CD4-positive, alpha-beta T cell treated with Interferon gamma for 1 hour (primary cell): ENCODE measurements around the gene WDTC1.
"Not testable (repeated sequence)": the region's sequence is repeated elsewhere in the genome, so short reads cannot be mapped to it uniquely, and the experiment has no call there.

ENCODE experiments used
- DNase-seq: peaks from one replicate; pipeline ENCODE4 v3.0.0-alpha.2; 2020

WDTC1 gene

DNA sequence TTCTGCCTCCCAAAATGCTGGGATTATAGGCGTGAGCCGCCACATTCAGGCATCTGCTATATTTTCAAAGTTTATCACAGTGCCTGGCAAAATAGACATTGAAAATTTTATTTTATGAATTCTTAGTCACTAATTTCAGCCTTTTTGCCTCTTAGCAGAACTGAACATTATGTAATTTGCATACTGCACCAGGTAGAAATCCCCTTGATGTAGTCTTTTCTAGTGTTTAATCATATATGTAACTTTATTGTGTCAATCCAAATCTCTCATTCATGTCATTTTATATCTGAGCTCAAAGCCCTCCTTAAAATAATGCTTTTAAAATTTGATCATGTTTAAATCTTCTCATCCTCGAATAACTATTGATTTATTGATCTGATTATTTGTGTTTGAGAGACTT is 19.2 kb downstream of the WDTC1 start:
- no peak for DNase-seq

DNA sequence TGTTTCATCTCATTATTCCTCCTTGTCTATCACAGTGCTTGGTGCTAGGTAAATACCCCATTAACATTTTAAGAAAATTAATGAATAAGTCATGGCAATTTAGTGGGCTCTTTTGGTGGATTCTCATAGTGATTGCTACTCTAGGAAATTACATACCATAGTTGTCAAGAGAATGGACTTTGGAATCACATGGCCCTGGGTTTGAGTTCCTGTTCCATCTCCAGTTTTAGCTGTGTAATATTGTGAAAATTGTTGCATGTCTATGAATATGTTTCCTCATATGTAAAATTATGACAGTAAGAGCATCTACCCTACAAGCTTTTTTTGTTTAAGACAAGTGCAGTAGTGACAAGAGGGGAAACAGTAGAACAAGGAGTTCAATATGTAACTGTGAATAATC is 20.7 kb downstream of the WDTC1 start:
- no peak for DNase-seq

- DNase-seq = no peak
Observed at GRCh38 chr1:27257155-27257554, 22.7 kb downstream of the WDTC1 start.

DNA sequence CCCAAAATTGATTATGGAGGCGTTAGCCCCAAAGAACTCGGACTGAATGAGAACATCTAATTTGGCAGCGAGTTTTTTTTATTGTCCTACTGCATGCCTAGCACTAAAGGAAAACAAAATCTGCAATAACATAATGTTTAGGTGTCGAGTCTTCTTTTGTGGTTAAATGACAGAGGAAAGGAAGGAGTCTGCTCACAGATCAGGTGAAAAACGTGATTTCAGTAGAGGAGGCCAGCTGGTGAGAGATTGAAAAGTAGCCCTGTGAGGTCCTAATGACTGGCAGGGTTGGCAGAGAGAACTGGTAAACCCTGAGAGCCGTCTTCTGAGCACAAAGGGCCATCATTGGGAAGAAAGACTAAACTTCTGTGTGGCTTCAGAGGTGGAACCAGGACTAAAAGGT is 24.2 kb downstream of the WDTC1 start:
- no peak for DNase-seq

- DNase-seq = no peak
Observed at GRCh38 chr1:27267153-27267552, 32.7 kb downstream of the WDTC1 start.

DNA sequence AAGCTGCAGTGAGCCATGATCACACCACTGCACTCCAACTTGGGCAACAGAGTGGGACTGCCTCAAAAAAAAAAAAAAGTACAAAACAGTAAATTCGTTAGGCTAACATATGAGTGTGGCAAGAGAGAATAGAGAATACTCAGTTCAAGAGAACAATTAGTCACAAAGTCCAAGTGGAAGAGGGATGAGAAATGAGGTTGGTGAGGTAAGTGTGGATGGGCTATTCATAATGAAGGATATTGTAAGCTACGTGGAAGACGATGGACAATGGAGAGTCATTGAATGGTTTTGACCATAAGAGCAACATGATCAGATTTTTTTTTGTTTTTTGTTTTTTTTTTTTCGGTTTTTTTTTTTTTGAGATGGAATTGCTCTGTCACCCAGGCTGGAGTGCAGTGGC is 34.8 kb downstream of the WDTC1 start:
- DNase-seq = no peak

DNA sequence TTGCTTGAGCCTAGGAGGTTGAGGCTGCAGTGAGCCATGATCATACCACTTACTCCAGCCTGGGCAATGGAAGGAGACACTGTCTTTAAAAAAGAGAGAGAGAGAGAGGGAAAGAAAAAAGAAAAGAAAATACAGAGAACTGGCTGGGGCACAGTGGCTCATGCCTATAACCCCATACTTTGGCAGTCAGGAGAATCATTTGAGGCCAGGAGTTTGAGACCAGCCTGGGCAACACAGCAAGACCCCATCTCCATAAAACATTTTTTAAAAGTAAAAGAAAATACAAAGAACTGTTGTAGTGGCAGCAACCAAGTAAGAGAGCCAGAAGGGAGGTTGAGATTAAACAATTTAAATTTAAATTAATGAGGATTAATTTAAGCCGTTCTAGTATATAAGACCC is 39.8 kb downstream of the WDTC1 start:
- no peak for DNase-seq

- no peak for DNase-seq
Observed at GRCh38 chr1:27275696-27276095, 41.3 kb downstream of the WDTC1 start.

GRCh38 chr1:27284425-27285273 is 50.2 kb downstream of the WDTC1 start:
- peak; percentile 77 for DNase-seq

DNA sequence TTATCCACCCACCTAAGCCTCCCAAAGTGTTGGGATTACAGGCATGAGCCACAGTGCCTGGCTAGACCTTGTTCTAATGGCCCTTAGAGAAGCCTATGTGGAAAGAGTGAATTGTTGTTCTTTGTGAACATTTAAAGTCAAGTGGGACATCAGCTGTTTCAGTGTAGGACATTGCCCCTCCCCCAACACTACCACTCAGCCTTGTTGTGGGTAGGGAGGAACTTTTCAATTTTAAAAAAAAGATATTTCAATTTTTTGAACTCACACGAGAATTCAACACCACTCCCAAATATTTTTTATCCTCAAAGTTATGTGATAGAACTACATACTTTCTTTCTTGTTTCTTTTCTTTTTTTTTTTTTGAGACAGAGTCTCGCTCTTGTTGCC is 50.8 kb downstream of the WDTC1 start:
- no peak for DNase-seq

DNA sequence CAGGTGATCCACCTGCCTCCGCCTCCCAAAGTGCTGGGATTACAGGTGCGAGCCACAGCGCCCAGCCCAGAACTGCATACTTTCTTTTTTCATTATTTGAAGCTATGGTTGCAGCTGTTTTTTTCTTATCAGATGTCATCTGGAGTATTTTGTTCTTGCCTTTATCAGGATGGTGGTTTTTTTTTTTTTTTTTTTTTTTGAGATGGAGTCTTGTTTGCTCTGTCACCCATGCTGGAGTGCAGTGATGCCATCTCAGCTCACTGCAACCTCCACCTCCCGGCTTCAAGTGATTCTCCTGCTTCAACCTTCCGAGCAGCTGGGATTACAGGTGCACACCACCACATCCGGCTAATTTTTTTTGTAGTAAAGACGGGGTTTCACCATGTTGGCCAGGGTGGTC is 51.4 kb downstream of the WDTC1 start:
- not testable (repeated sequence) for DNase-seq

DNA sequence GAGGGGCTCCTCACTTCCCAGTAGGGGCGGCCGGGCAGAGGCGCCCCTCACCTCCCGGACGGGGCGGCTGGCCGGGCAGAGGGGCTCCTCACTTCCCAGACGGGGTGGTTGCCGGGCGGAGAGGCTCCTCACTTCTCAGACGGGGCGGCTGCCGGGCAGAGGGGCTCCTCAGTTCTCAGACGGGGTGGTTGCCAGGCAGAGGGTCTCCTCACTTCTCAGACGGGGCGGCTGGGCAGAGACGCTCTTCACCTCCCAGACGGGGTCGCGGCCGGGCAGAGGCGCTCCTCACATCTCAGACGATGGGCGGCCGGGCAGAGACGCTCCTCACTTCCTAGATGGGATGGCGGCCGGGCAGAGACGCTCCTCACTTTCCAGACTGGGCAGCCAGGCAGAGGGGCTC is 54.7 kb downstream of the WDTC1 start:
- not testable (repeated sequence) for DNase-seq

- no peak for DNase-seq
Observed at GRCh38 chr1:27290581-27290980, 56.1 kb downstream of the WDTC1 start.

DNA sequence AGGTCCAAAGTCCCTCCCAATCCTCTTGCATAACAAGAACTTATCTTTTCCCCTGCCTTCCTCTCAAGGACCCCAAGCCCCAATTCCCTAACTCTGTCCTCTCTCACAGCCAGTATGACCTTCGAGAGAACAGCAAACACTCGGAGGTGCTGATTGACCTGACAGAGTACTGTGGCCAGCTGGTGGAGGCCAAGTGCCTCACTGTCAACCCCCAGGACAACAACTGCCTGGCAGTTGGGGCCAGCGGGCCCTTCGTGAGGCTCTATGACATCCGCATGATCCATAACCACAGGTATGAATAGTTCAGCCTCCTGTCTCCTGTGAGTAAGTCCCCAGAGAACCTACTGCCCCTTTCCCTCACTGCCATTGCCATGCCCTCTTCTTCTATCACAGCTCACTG is 57.7 kb downstream of the WDTC1 start:
- DNase-seq = no peak

DNA sequence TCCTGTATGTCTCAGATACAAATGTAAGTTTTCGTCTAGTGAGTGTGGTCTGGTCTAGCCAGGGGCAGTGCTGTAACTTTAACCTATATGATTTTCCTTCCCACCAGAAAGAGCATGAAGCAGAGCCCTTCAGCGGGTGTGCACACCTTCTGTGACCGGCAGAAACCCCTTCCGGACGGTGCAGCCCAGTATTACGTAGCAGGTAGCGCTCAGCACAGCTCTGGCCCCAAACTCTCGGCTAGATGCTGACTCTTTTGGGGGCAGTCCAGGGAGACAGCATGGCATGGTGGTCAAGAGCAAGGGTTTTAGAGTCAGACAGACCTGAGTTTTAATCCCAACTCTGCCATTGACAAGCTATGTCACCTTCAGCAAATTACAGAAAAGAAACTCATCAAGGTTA is 59.5 kb downstream of the WDTC1 start:
- DNase-seq = no peak

GRCh38 chr1:27296773-27297291 is 62.4 kb downstream of the WDTC1 start:
- DNase-seq = peak; percentile 51

- DNase-seq = no peak
Observed at GRCh38 chr1:27297903-27298302, 63.5 kb downstream of the WDTC1 start.

- DNase-seq = no peak
Observed at GRCh38 chr1:27298632-27299384, 64.4 kb downstream of the WDTC1 start.

DNA sequence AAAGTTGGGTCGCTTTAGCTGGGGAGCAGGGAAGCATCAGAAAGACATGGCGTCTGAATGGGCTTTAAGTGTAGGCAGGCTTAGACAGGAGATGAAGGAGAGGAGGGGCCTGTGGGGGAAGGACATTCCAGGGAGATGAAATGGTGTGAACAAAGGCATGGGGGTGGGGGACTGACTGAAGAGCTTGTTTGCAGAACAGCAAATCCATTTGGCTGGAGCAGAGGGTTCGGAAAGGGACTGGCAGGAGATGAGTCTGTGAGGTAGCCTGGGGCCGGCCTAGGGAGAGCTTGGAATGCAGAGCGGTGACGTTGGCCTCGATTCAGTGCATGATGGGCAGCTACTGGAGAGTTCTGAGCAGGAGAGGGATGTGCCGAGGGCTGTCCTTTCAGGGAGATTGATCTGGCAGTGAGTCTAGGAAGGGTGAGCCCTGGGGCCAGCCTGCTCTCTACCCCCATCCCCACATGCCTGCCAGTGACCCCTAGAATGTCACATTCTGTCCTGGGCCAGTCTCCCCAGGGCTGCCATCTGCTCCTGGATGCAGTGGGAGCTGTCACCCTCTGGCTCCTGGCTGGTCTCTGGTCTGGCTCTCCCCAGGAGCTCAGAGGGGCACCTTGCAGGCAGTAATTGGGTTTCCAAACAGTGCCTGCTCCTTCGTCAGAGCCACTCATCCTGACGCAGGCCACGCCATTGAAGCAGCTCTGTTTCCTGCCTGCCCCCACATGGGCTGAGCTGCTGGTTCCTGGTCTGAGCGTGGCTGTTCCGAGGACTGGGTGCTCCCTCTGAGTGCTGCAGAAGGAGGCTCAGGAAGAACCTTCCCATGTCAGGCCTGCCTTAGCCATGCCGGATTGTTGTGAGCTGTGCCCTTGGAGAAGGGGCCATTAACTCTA is 65.2 kb downstream of the WDTC1 start:
- no peak for DNase-seq

DNA sequence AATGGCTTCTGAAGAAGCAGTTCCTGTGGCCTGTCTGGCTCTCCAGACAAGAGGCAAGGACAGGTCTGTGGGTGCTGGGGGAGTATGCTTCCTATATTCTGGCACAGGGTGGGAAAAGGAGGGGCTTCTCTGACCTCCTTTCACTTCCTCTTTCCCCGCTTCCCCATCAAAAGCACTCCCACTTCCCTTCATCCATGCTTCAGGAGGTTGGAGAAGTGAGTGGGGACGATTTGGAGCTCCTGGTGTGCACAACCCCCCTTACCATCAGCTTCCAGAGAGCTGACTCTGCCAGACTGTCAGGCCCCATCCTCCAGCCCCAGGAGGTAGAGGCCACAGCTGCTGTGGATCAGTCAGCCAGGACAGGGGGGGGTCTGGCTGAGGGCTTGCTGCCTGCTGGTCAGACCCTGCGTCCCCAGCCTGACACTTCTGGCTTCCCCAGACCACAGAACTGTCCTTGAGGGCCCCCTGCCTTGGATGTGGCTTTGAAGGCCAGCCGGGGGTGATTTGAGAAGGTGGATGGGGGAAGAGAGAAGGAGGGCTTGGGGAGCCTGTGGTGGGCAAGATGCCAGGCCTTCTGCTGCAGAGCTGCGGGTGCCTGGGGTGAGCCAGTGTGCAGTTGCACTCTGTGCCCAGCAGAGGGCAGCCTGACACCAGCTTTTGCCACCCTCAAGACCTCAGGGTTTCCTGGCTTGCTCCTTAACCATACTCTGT is 66.1 kb downstream of the WDTC1 start:
- peak; percentile 79 for DNase-seq

- DNase-seq = no peak
Observed at GRCh38 chr1:27301052-27301422, 66.6 kb downstream of the WDTC1 start.

GRCh38 chr1:27301582-27302199 is 67.3 kb downstream of the WDTC1 start:
- no peak for DNase-seq
